Measurements from ENCODE around the gene SPATA25.
A peak's percentile ranks its signal among the peaks of the same experiment; 100 is the strongest.
"Not testable (repeated sequence)": the region's sequence is repeated elsewhere in the genome, so short reads cannot be mapped to it uniquely, and the experiment has no call there.

The SPATA25 gene

GRCh38 chr20:45892828-45893500 lies 5.5 kb upstream of the SPATA25 start:
- no peak for DNase-seq

- DNase-seq, result no peak
Observed at GRCh38 chr20:45892049-45892825, 4.8 kb upstream of the SPATA25 start.

GRCh38 chr20:45890985-45891983 lies 3.9 kb upstream of the SPATA25 start, which contains the start of the genes CTSA and NEURL2:
TSS of gene CTSA (plus strand) at chr20:45891335. CDS start at chr20:45891569, 234 bp downstream.
TSS of gene NEURL2 (minus strand) at chr20:45891208. CDS start at chr20:45890991, 217 bp downstream.
- DNase-seq, result peak; percentile 81

- peak; percentile 24 for DNase-seq
Observed at GRCh38 chr20:45890077-45890984, 2.9 kb upstream of the SPATA25 start.

GRCh38 chr20:45888681-45889080 lies 1.3 kb upstream of the SPATA25 start:
- DNase-seq, result no peak

- no peak for DNase-seq
Observed at GRCh38 chr20:45886590-45887345, 654 bp downstream of the SPATA25 start.

- no peak for DNase-seq
Observed at GRCh38 chr20:45883100-45883469, 4.3 kb downstream of the SPATA25 start.

- no peak for DNase-seq
Observed at GRCh38 chr20:45882469-45883099, 4.8 kb downstream of the SPATA25 start.

GRCh38 chr20:45880988-45881788 lies 6.2 kb downstream of the SPATA25 start, which contains the start of gene ZSWIM1:
TSS of gene ZSWIM1 (plus strand) at chr20:45881227. CDS start at chr20:45882593, 1,366 bp downstream.
- DNase-seq, result peak; percentile 98

GRCh38 chr20:45878076-45878761 lies 9.2 kb downstream of the SPATA25 start:
- DNase-seq, result no peak

- no peak for DNase-seq
Observed at GRCh38 chr20:45874576-45874975, 12.8 kb downstream of the SPATA25 start.

- not testable (repeated sequence) for DNase-seq
Observed at GRCh38 chr20:45874104-45874481, 13.3 kb downstream of the SPATA25 start.

- DNase-seq, result no peak
Observed at GRCh38 chr20:45873409-45874103, 13.9 kb downstream of the SPATA25 start.

- DNase-seq, result no peak
Observed at GRCh38 chr20:45872626-45873025, 14.8 kb downstream of the SPATA25 start.

GRCh38 chr20:45867819-45868176 lies 19.6 kb downstream of the SPATA25 start:
- DNase-seq, result no peak

GRCh38 chr20:45867136-45867818 lies 20.1 kb downstream of the SPATA25 start:
- no peak for DNase-seq

GRCh38 chr20:45866454-45866853 lies 21.0 kb downstream of the SPATA25 start:
- no peak for DNase-seq
